Peyer's patch (tissue), 4 donors: ENCODE measurements around the gene ATG4B.

Experiments
- POLR2A ChIP-seq, 2 donors: fragments of 450-650 bp; IDR thresholded peaks; one replicate each; pipeline ENCODE4 v1.5.1; 2017; ENCODE audit warnings: antibody characterized with exemption in 2 of 2, mild to moderate bottlenecking in 2 of 2, moderate library complexity in 2 of 2
- TF ChIP-seq, protein P1 (sequence below), 6 experiments: fragments of 450-650 bp in 4 of 6; fragments of 200-600 bp in 2 of 6; sonication (generic) in 1 of 6; IDR thresholded peaks; one replicate each; pipeline ENCODE4 v1.5.1; 2017 to 2019; ENCODE audit warnings: antibody characterized with exemption in 6 of 6, mild to moderate bottlenecking in 3 of 6, moderate library complexity in 1 of 6

DNA sequence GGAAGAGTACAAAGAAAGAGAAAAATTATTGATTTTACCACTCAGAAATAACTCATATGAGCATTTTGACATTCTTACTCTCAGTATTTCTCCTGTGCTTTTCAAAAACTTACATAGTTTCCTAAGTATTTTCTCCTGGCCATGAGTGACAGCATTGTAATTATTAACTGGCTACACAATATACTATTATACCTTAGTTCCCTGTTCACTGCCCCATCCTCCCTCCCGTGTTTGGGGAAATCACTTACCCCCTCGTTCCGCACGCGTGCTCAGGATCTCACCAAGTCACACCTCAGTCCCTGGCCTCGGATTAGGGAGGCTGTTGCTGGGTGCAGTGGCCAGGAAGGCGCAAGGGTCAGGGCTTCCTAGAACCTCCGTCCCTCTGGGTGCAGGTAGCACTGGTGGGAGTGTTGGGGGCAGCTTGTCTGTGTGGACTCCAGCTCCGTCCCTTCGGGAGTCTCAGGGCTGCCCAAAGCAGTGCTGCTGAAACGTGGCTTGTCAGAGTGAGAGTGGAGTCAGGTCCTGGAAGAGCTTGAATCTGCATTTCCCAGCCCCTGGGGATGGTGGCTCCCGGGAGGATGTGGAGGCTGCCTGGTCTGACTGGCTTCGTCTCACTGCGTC, 23.2 kb downstream of the ATG4B start:
- TF ChIP-seq, protein P1, sequence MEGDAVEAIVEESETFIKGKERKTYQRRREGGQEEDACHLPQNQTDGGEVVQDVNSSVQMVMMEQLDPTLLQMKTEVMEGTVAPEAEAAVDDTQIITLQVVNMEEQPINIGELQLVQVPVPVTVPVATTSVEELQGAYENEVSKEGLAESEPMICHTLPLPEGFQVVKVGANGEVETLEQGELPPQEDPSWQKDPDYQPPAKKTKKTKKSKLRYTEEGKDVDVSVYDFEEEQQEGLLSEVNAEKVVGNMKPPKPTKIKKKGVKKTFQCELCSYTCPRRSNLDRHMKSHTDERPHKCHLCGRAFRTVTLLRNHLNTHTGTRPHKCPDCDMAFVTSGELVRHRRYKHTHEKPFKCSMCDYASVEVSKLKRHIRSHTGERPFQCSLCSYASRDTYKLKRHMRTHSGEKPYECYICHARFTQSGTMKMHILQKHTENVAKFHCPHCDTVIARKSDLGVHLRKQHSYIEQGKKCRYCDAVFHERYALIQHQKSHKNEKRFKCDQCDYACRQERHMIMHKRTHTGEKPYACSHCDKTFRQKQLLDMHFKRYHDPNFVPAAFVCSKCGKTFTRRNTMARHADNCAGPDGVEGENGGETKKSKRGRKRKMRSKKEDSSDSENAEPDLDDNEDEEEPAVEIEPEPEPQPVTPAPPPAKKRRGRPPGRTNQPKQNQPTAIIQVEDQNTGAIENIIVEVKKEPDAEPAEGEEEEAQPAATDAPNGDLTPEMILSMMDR (IDR thresholded peaks at IDR 0.05), result no peak
- no peak for TF ChIP-seq POLR2A (IDR thresholded peaks at IDR 0.05)
